ENCODE results near the gene KIAA0930.

DNA sequence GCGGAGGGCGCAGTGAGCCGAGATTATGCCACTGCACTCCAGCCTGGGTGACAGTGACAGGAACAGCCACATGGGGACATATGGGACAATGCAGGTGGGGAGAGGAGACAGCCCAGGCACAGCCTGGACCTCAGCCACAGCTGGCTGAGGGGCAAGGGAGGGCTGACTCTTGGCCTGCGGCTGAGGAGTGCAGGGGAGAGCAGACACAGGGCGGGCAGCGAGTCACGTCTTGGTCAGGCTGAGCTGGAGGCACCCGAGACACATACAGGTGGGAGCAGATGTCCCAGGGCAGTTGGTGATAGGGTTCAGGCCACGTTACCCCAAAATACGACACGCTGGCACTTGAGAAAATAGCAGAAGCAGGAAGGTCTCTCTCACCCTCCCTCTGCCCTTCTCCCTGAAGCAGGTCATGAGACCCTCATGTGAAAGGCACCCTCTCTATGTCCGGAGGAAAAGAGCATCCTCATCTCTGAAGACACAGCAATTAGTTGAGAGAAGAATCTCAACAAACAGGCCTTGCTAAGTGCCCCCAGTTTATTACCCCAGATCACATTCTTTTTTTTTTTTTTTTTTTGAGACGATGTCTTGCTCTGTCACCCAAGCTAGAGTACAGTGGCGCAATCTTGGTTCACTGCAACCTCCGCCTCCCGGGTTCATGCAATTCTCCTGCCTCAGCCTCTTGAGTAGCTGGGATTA lies 10.5 kb downstream of the KIAA0930 start:
- TF ChIP-seq, protein P1, sequence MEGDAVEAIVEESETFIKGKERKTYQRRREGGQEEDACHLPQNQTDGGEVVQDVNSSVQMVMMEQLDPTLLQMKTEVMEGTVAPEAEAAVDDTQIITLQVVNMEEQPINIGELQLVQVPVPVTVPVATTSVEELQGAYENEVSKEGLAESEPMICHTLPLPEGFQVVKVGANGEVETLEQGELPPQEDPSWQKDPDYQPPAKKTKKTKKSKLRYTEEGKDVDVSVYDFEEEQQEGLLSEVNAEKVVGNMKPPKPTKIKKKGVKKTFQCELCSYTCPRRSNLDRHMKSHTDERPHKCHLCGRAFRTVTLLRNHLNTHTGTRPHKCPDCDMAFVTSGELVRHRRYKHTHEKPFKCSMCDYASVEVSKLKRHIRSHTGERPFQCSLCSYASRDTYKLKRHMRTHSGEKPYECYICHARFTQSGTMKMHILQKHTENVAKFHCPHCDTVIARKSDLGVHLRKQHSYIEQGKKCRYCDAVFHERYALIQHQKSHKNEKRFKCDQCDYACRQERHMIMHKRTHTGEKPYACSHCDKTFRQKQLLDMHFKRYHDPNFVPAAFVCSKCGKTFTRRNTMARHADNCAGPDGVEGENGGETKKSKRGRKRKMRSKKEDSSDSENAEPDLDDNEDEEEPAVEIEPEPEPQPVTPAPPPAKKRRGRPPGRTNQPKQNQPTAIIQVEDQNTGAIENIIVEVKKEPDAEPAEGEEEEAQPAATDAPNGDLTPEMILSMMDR (IDR thresholded peaks at IDR 0.05), result no peak
- TF ChIP-seq ZFX (IDR thresholded peaks at IDR 0.05; ENCODE audit: borderline replicate concordance), result no peak
